HepG2 (cell line): ENCODE measurements around the gene CACNA1C. TPM values are rescaled to one million over a fixed set of nuclear protein-coding genes. Genes with fewer than 3 reads are reported as not detected.

ENCODE experiments used
- ATAC-seq: fragments of 200-7000 bp; cut with Tn5 transposase; 3 replicates; pipeline ENCODE4 v1.9.1; 2020; ENCODE audit warnings: mild to moderate bottlenecking, moderate library complexity
- BruUV-seq: library from RNA; stranded (reverse); fragments of 400-500 nt; replicated peaks from 2 replicates; lab custom pipeline; 2021; lab: Mats Ljungman, UMichigan
- CTCF ChIA-PET: fragments of 300-600 bp; formaldehyde crosslinking; extraction: SDS; loops from one replicate; lab custom pipeline; 2021; ENCODE audit warnings: low total read pairs, inconsistent platforms, low intra/inter-chr PET ratio; lab: Yijun Ruan, JAX
- POLR2A ChIA-PET: fragments of 350-600 bp; sonication (Branson Sonifier 250); formaldehyde crosslinking; loops from one replicate; lab custom pipeline; 2020; ENCODE audit warnings: antibody characterized with exemption, inconsistent platforms; lab: Yijun Ruan, JAX
- DNase-seq: peaks from one replicate; pipeline ENCODE4 v3.0.0-alpha.2; 2015; ENCODE audit warnings: low spot score
- FAIRE-seq: peaks from 3 replicates; lab custom pipeline; 2011; peaks lifted over from hg19 to GRCh38; lab: Jason Lieb, UNC
- H2AFZ ChIP-seq: one replicate; pipeline ENCODE4 v1.6.1; 2011; ENCODE audit warnings: low read length, inconsistent platforms
- H3K27ac ChIP-seq: fragments of 300-600 bp; 3 replicates; pipeline ENCODE4 v1.8.0; 2011; ENCODE audit warnings: mixed run types, mild to moderate bottlenecking, mixed read lengths, low read length, inconsistent platforms; ENCODE audit not compliant: insufficient read depth; ENCODE audit errors: extremely low read length
- H3K27me3 ChIP-seq, 2 experiments: fragments of 200-600 bp in 1 of 2; 2 replicates in 1 of 2; 3 replicates in 1 of 2; pipeline versions ENCODE4 v1.6.0 to v1.8.0; 2011; ENCODE audit warnings: low read length in 2 of 2, mild to moderate bottlenecking in 2 of 2, moderate library complexity in 2 of 2, inconsistent platforms in 1 of 2; ENCODE audit not compliant: insufficient read depth in 2 of 2, control insufficient read depth in 1 of 2
- H3K36me3 ChIP-seq, 2 experiments: fragments of 200-600 bp in 1 of 2; replicated peaks in 1 of 2; 2 replicates in 1 of 2; 3 replicates in 1 of 2; pipeline versions ENCODE4 v1.5.1 to v1.8.0; 2011; ENCODE audit warnings: low read length in 2 of 2, inconsistent platforms in 1 of 2; ENCODE audit not compliant: insufficient read depth in 2 of 2, control insufficient read depth in 1 of 2
- H3K4me1 ChIP-seq: 2 replicates; pipeline ENCODE4 v1.5.1; 2012; ENCODE audit warnings: low read length, inconsistent platforms; ENCODE audit not compliant: insufficient read depth
- H3K4me2 ChIP-seq: 2 replicates; pipeline ENCODE4 v1.6.0; 2011; ENCODE audit warnings: low read depth, low read length, inconsistent platforms
- H3K4me3 ChIP-seq, 3 experiments: fragments of 200-600 bp in 1 of 3; sonication (generic), shearing (Covaris generic) in 1 of 3; replicated peaks in 1 of 3; 2 replicates each; pipeline ENCODE4 v1.5.1; 2011 to 2016; ENCODE audit warnings: low read length in 3 of 3, inconsistent platforms in 2 of 3, low read depth in 2 of 3, mild to moderate bottlenecking in 2 of 3, control low read depth in 1 of 3, mixed read lengths in 1 of 3; ENCODE audit not compliant: insufficient read depth in 1 of 3
- H3K79me2 ChIP-seq: one replicate; pipeline ENCODE4 v1.6.1; 2011; ENCODE audit warnings: low read length, inconsistent platforms; ENCODE audit not compliant: insufficient read depth
- H3K9ac ChIP-seq: 2 replicates; pipeline ENCODE4 v1.6.0; 2011; ENCODE audit warnings: mild to moderate bottlenecking, low read depth, low read length, inconsistent platforms; ENCODE audit not compliant: insufficient read depth
- H3K9me3 ChIP-seq: 2 replicates; pipeline ENCODE4 v1.5.1; 2012; ENCODE audit warnings: mild to moderate bottlenecking, low read length
- H4K20me1 ChIP-seq: 2 replicates; pipeline ENCODE4 v1.6.0; 2011; ENCODE audit warnings: inconsistent platforms, mild to moderate bottlenecking, low read length, moderate library complexity; ENCODE audit not compliant: insufficient read depth
- CBX2 ChIP-seq, 2 experiments: fragments of 200-600 bp in 1 of 2; sonication (generic); formaldehyde crosslinking in 1 of 2; IDR thresholded peaks; 2 replicates each; pipeline versions ENCODE4 v1.7.0 to v1.8.1; 2018 to 2022; ENCODE audit warnings: low read depth in 2 of 2, low read length in 1 of 2, mild to moderate bottlenecking in 1 of 2, missing genetic modification reagents in 1 of 2
- IKZF1 ChIP-seq: fragments of 450-650 bp; IDR thresholded peaks from 2 replicates; pipeline ENCODE4 v1.7.1; 2016
- MAFG ChIP-seq: sonication (generic); formaldehyde crosslinking; IDR thresholded peaks from 2 replicates; pipeline ENCODE4 v1.5.1; 2020; ENCODE audit warnings: mild to moderate bottlenecking, missing genetic modification reagents
- NCOA5 ChIP-seq: sonication (generic); formaldehyde crosslinking; IDR thresholded peaks from 2 replicates; pipeline ENCODE4 v1.4.0; 2020; ENCODE audit warnings: missing genetic modification reagents
- SIX1 ChIP-seq: sonication (generic); formaldehyde crosslinking; IDR thresholded peaks from 2 replicates; pipeline ENCODE4 v1.4.0; 2020; ENCODE audit warnings: missing genetic modification reagents, borderline replicate concordance
- ZBTB25 ChIP-seq: IDR thresholded peaks from 2 replicates; pipeline ENCODE4 v1.6.1; 2018; ENCODE audit warnings: missing genetic modification reagents
- ZNF768 ChIP-seq: sonication (generic); formaldehyde crosslinking; IDR thresholded peaks from 2 replicates; pipeline ENCODE4 v1.4.0; 2020; ENCODE audit warnings: missing genetic modification reagents
- ZNF83 ChIP-seq: sonication (generic); formaldehyde crosslinking; IDR thresholded peaks from 2 replicates; pipeline ENCODE4 v1.4.0; 2020; ENCODE audit warnings: missing genetic modification reagents, mild to moderate bottlenecking, borderline replicate concordance
- ZSCAN22 ChIP-seq: sonication (generic); formaldehyde crosslinking; IDR thresholded peaks from 2 replicates; pipeline ENCODE4 v1.4.0; 2020; ENCODE audit warnings: mild to moderate bottlenecking, missing genetic modification reagents
- WGBS: methylation state at CpG from one replicate; pipeline ENCODE4 v1.1.6; 2017; ENCODE audit warnings: low lambda C conversion rate; 5-methylcytosine and 5-hydroxymethylcytosine counted together
- in situ Hi-C: cut with HindIII; loops from 2 replicates; pipeline ENCODE4 v1.10.0; 2017; ENCODE audit warnings: low pct_unique_long_range_greater_than_20kb; ENCODE audit not compliant: extremely low pct_ligation_motif_present
- intact Hi-C: fragments of 100-400 bp; cut with micrococcal nuclease; formaldehyde crosslinking; loops from one replicate; pipeline ENCODE4 v1.10.0; 2022; ENCODE audit not compliant: unreplicated experiment
- polyA plus RNA-seq, 8 experiments: library from polyadenylated mRNA; depleted of rRNA in 3 of 8; stranded (reverse) in 7 of 8; unstranded in 1 of 8; fragments of >200 nt; fragmentation: Illumina TruSeq in 4 of 8; extraction: Trizol in 4 of 8; gene quantifications; 2 replicates each; pipeline versions ENCODE4 v1.2.1 to v1.2.3, GENCODE V29; 2011 to 2016; ENCODE audit warnings: low read depth in 4 of 8, missing spikeins in 1 of 8, mixed read lengths in 1 of 8; ENCODE audit not compliant: insufficient read depth in 1 of 8
- total RNA-seq, 5 experiments: library from RNA; depleted of rRNA; stranded (reverse); fragments of >200 nt; fragmentation: Illumina TruSeq; extraction: Trizol; gene quantifications; 2 replicates each; pipeline ENCODE4 v1.2.3, GENCODE V29; 2016; ENCODE audit warnings: low read depth in 1 of 5

Gene CACNA1C
- total and polyA plus RNA-seq, 2 of the 13 experiments (the other 11 are each of a cell fraction or from before 2014, with no cell fraction given): not detected

- TF ChIP-seq MAFG (CRISPR knock-in tag) (no peak), IKZF1 (no peak), CBX2 (IDR thresholded peaks at IDR 0.05; ENCODE audit: low read depth, low read length) (no peak), CBX2 (CRISPR knock-in tag; IDR thresholded peaks at IDR 0.05; ENCODE audit: low read depth) (no peak), ZBTB25 (CRISPR knock-in tag) (no peak), SIX1 (CRISPR knock-in tag) (no peak), ZSCAN22 (CRISPR knock-in tag) (no peak), ZNF83 (CRISPR knock-in tag) (no peak)
These were observed 348.3 kb downstream of the CACNA1C start (continued) for GRCh38 chr12:2401040-2401439.

GRCh38 chr12:2402073-2402579 lies 349.3 kb downstream of the CACNA1C start:
- no peak for FAIRE-seq
- peaks cover 0 to 3% of the 10 kb centered on the region in 2 experiments; a peak in 1 of 5 replicates for H3K27me3 ChIP-seq

More at GRCh38 chr12:2402073-2402579, 349.3 kb downstream of the CACNA1C start:
- POLR2A ChIA-PET: no interaction called here
- TF ChIP-seq ZNF768 (peak; percentile 61), NCOA5 (CRISPR knock-in tag) (no peak)
- no peaks in the 10 kb centered on the region for H3K79me2 ChIP-seq
- H4K20me1 ChIP-seq: no peaks in the 10 kb centered on the region
- CTCF ChIA-PET: no interaction called here
- no peak overlapping the region for H2AFZ ChIP-seq
- in situ Hi-C loops: no loop called here
- H3K4me2 ChIP-seq: no peak overlapping the region
- no peaks in the 10 kb centered on the region for H3K36me3 ChIP-seq
- H3K4me3 ChIP-seq: no peak overlapping the region
- WGBS: 10% methylated on average over 3 of the region's 5 CpGs
- ATAC-seq (no peak), DNase-seq (no peak)
- H3K27ac ChIP-seq: no peak overlapping the region
- intact Hi-C loops: no loop called here
- no peaks in the 10 kb centered on the region for H3K9me3 ChIP-seq
- no peak overlapping the region for H3K9ac ChIP-seq
- H3K4me1 ChIP-seq: peaks cover 8% of the 10 kb centered on the region
- BruUV-seq: no TSS peak
